Activated CD4-positive, alpha-beta T cell treated with anti-CD3 and anti-CD28 coated beads, Interleukin-2, amount 50 U/mL, for 4 hours (primary cell): ENCODE measurements around the gene TTC27.
"Not testable (repeated sequence)": the region's sequence is repeated elsewhere in the genome, so short reads cannot be mapped to it uniquely, and the experiment has no call there.

Experiments used
- DNase-seq, 2 experiments: peaks; one replicate each; pipeline ENCODE4 v3.0.0-alpha.2; 2020

The TTC27 gene

DNA sequence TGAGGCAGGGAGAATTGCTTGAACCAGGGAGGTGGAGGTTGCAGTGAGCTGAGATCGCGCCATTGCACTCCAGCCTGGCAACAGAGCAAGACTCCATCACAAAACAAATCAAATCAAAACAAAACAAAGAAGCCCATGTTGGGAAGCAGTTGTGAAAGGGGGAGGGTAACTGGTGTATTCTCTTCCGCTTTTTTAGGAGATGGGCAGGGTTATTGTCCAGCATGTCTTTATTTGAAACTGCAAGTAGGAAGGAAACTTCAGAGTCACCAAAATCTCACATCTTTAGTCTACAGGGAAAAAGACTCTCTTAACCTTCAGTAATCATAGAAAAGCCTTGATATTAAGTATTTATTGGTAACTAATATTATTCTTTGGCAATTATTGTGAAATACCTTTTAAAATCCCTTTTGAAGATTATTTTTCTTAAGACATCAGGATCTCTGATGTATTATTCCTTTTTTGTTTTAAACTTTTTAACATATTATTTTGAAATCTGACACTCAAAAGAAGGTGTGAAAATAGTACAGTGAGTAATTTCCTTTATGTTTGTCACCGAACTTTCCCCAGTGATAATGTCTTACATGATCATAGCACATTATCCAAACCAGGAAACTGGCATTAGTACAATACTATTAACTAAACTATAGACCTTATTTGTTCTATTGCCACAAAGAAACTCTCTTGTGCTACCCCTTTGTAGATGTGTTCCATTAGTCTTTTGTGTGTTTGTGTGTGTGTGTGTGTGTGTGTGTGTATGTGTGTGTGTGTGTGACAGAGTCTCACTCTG is 234.6 kb downstream of the TTC27 start:
- no peak for DNase-seq

GRCh38 chr2:32863326-32863725 is 235.5 kb downstream of the TTC27 start:
- no peak for DNase-seq

DNA sequence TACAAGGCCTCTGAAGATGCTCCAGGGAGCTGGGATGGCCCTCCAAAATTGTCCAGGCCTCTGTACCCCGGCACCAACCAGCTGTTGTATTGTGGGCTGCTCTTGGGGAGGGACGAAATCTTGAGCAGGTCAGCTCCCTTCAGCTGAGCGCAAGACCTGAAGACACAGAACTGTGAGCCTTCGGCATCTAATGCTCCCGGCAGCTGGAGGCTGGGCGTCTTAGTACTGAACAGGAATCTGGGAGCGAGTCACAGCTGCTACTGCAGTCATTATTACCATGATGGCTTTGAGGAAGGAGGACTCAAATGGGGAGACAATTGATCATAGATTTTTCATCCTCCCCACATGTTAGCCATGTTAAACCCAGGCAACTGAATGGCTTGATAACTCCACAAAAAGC is 236.0 kb downstream of the TTC27 start:
- DNase-seq: no peak

DNA sequence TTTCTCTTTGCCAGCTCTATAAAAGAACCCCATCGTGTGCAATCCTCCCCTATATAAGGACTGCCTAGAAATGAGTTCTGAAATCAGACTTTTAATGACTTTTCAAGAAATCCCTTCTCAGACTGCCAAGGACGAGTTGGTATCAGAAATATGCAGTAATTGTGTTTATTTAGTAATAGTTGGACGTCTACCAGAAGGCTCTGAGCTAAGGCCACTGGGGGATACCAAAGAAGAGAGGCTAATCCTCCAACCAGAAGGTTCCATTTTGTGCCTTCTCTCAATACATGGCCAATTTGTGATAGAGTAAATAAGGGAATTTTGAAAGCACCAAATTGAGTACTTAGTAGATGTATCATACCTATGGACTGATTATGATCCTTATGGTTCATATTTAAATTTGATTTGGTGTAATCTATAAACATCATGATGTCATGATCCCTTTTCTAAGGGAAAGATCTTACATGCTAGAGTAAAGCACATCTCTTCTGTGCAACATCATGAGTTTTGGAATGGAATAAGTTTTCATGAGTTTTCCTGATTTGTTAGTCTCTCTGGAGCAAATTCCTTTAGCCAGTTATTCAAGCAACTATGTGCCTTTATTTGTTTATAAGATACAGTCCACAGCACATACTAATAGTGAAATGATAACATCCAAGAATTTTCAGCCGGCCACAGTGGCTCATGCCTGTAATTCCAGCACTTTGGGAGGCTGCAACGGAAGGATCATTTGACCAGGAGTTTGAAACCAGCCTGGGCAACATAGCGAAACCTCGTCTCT is 236.7 kb downstream of the TTC27 start:
- DNase-seq: no peak

GRCh38 chr2:32865399-32866068 is 237.7 kb downstream of the TTC27 start:
- DNase-seq: no peak

GRCh38 chr2:32866462-32866861 is 238.6 kb downstream of the TTC27 start:
- not testable (repeated sequence) for DNase-seq
